HEK293 (cell line): ENCODE data around the gene SOAT2.
A peak's percentile ranks its signal among the peaks of the same experiment; 100 is the strongest.

Experiments used
- CTCF ChIA-PET: fragments of 350-600 bp; formaldehyde crosslinking; extraction: SDS; loops from one replicate; lab custom pipeline; 2021; ENCODE audit warnings: antibody characterized with exemption; lab: Yijun Ruan, JAX
- POLR2A ChIA-PET: fragments of 300-600 bp; formaldehyde crosslinking; extraction: SDS; loops from one replicate; lab custom pipeline; 2020; ENCODE audit warnings: antibody characterized with exemption, inconsistent platforms; lab: Yijun Ruan, JAX
- H3K27ac ChIP-seq: fragments of 200-500 bp; sonication (Bioruptor generic); 2 replicates; pipeline ENCODE4 v1.5.1; 2014; ENCODE audit warnings: low read depth, low read length, control low read depth, inconsistent platforms; ENCODE audit errors: extremely low read depth
- H3K36me3 ChIP-seq, 2 experiments: fragments of 200-500 bp in 1 of 2; sonication (Bioruptor generic) in 1 of 2; 1 replicate in 1 of 2; 2 replicates in 1 of 2; pipeline ENCODE4 v1.5.1; 2014 to 2017; ENCODE audit warnings: inconsistent platforms in 2 of 2, low read length in 2 of 2; ENCODE audit not compliant: control insufficient read depth in 2 of 2, insufficient read depth in 1 of 2
- H3K4me1 ChIP-seq: fragments of 200-500 bp; sonication (Bioruptor generic); 2 replicates; pipeline ENCODE4 v1.5.1; 2014; ENCODE audit warnings: mild to moderate bottlenecking, low read length, inconsistent platforms; ENCODE audit not compliant: control insufficient read depth, insufficient read depth
- H3K4me3 ChIP-seq: 2 replicates; pipeline ENCODE4 v1.5.1; 2011; ENCODE audit warnings: low read depth, mild to moderate bottlenecking, control low read depth, low read length, moderate library complexity
- H3K9me3 ChIP-seq: fragments of 200-500 bp; sonication (Bioruptor generic); 2 replicates; pipeline ENCODE4 v1.5.1; 2014; ENCODE audit warnings: low read depth, low read length, inconsistent platforms; ENCODE audit not compliant: control insufficient read depth, insufficient read depth
- EGR2 ChIP-seq: fragments of 450-650 bp; formaldehyde crosslinking; IDR thresholded peaks from 2 replicates; pipeline ENCODE4 v1.5.1; 2016; ENCODE audit warnings: low read depth, missing biosample characterization, missing genetic modification characterization
- HOXA7 ChIP-seq: sonication (generic); formaldehyde crosslinking; IDR thresholded peaks from 2 replicates; pipeline ENCODE4 v1.8.1; 2022; ENCODE audit warnings: missing genetic modification reagents, borderline replicate concordance
- IKZF3 ChIP-seq: fragments of 450-650 bp; IDR thresholded peaks from 2 replicates; pipeline ENCODE4 v1.5.0; 2018; ENCODE audit warnings: missing biosample characterization, mild to moderate bottlenecking, missing genetic modification characterization, moderate library complexity
- KLF7 ChIP-seq: fragments of 450-650 bp; formaldehyde crosslinking; IDR thresholded peaks from 2 replicates; pipeline ENCODE4 v1.5.1; 2016; ENCODE audit warnings: missing biosample characterization, missing genetic modification characterization, borderline replicate concordance
- KLF8 ChIP-seq: fragments of 450-650 bp; formaldehyde crosslinking; IDR thresholded peaks from 2 replicates; pipeline ENCODE4 v1.5.1; 2016; ENCODE audit warnings: missing biosample characterization, missing genetic modification characterization
- OVOL3 ChIP-seq: fragments of 450-650 bp; formaldehyde crosslinking; IDR thresholded peaks from 2 replicates; pipeline ENCODE4 v1.5.1; 2016; ENCODE audit warnings: missing biosample characterization, missing genetic modification characterization
- SALL2 ChIP-seq: fragments of 450-650 bp; formaldehyde crosslinking; IDR thresholded peaks from 2 replicates; pipeline ENCODE4 v1.5.0; 2017; ENCODE audit warnings: missing biosample characterization, mild to moderate bottlenecking, missing genetic modification characterization, borderline replicate concordance
- SCRT2 ChIP-seq: fragments of 450-650 bp; formaldehyde crosslinking; IDR thresholded peaks from 2 replicates; pipeline ENCODE4 v1.5.1; 2016; ENCODE audit warnings: missing biosample characterization, missing genetic modification characterization
- SETDB1 ChIP-seq: IDR thresholded peaks from one replicate; pipeline ENCODE4 v1.6.1; 2017; ENCODE audit warnings: mild to moderate bottlenecking, low read length, moderate library complexity, mixed read lengths; ENCODE audit not compliant: insufficient read length
- SP2 ChIP-seq: fragments of 450-650 bp; formaldehyde crosslinking; IDR thresholded peaks from 2 replicates; pipeline ENCODE4 v1.5.1; 2016; ENCODE audit warnings: missing biosample characterization, missing genetic modification characterization
- WT1 ChIP-seq: fragments of 450-650 bp; formaldehyde crosslinking; IDR thresholded peaks from 2 replicates; pipeline ENCODE4 v1.5.1; 2016; ENCODE audit warnings: missing biosample characterization, missing genetic modification characterization
- ZBTB21 ChIP-seq: fragments of 450-650 bp; formaldehyde crosslinking; IDR thresholded peaks from 2 replicates; pipeline ENCODE4 v1.5.1; 2017; ENCODE audit warnings: missing biosample characterization, missing genetic modification characterization
- ZIC2 ChIP-seq: fragments of 450-650 bp; formaldehyde crosslinking; IDR thresholded peaks from 2 replicates; pipeline ENCODE4 v1.5.1; 2016; ENCODE audit warnings: missing biosample characterization, missing genetic modification characterization
- ZNF175 ChIP-seq: fragments of 450-650 bp; formaldehyde crosslinking; IDR thresholded peaks from 2 replicates; pipeline ENCODE4 v1.5.1; 2016; ENCODE audit warnings: missing biosample characterization, missing genetic modification characterization
- ZNF184 ChIP-seq: fragments of 450-650 bp; IDR thresholded peaks from 2 replicates; pipeline ENCODE4 v1.5.1; 2018; ENCODE audit warnings: missing biosample characterization, mild to moderate bottlenecking, missing genetic modification characterization
- ZNF202 ChIP-seq: fragments of 450-650 bp; formaldehyde crosslinking; IDR thresholded peaks from 2 replicates; pipeline ENCODE4 v1.5.1; 2016; ENCODE audit warnings: missing biosample characterization, missing genetic modification characterization, borderline replicate concordance
- ZNF335 ChIP-seq: fragments of 450-650 bp; formaldehyde crosslinking; conservative IDR thresholded peaks from 2 replicates; pipeline ENCODE4 v1.5.1; 2016; ENCODE audit warnings: missing biosample characterization, missing genetic modification characterization
- ZNF366 ChIP-seq: fragments of 450-650 bp; formaldehyde crosslinking; conservative IDR thresholded peaks from 2 replicates; pipeline ENCODE4 v1.5.1; 2016; ENCODE audit warnings: missing biosample characterization, missing genetic modification characterization
- ZNF423 ChIP-seq: fragments of 450-650 bp; formaldehyde crosslinking; IDR thresholded peaks from 2 replicates; pipeline ENCODE4 v1.5.1; 2016; ENCODE audit warnings: missing biosample characterization, missing genetic modification characterization
- ZNF529 ChIP-seq: fragments of 450-650 bp; formaldehyde crosslinking; IDR thresholded peaks from 2 replicates; pipeline ENCODE4 v1.5.1; 2017; ENCODE audit warnings: missing genetic modification characterization, missing biosample characterization; ENCODE audit not compliant: insufficient replicate concordance
- ZNF548 ChIP-seq: fragments of 450-650 bp; formaldehyde crosslinking; IDR thresholded peaks from 2 replicates; pipeline ENCODE4 v1.5.1; 2016; ENCODE audit warnings: missing biosample characterization, missing genetic modification characterization
- ZNF791 ChIP-seq: fragments of 450-650 bp; formaldehyde crosslinking; IDR thresholded peaks from 2 replicates; pipeline ENCODE4 v1.5.1; 2016; ENCODE audit warnings: missing biosample characterization, missing genetic modification characterization
- ZSCAN30 ChIP-seq: fragments of 450-650 bp; IDR thresholded peaks from 2 replicates; pipeline ENCODE4 v1.5.1; 2018; ENCODE audit warnings: missing biosample characterization, mild to moderate bottlenecking, missing genetic modification characterization, moderate library complexity
- TF ChIP-seq, protein P1 (sequence below): fragments of 450-650 bp; formaldehyde crosslinking; IDR thresholded peaks from 2 replicates; pipeline ENCODE4 v1.5.1; 2016; ENCODE audit warnings: missing biosample characterization, missing genetic modification characterization, low read depth
- TF ChIP-seq, protein P2 (sequence below): fragments of 450-650 bp; formaldehyde crosslinking; optimal IDR thresholded peaks from 2 replicates; pipeline ENCODE3; 2016; ENCODE audit warnings: missing biosample characterization, mild to moderate bottlenecking, missing genetic modification characterization
- TF ChIP-seq, protein P3 (sequence below): fragments of 450-650 bp; formaldehyde crosslinking; IDR thresholded peaks from 2 replicates; pipeline ENCODE4 v1.5.1; 2016; ENCODE audit warnings: missing biosample characterization, missing genetic modification characterization
- TF ChIP-seq, protein P4 (sequence below): fragments of 450-650 bp; formaldehyde crosslinking; IDR thresholded peaks from 2 replicates; pipeline ENCODE4 v1.5.1; 2017; ENCODE audit warnings: missing biosample characterization, missing genetic modification characterization
- TF ChIP-seq, protein P5 (sequence below): fragments of 450-650 bp; formaldehyde crosslinking; IDR thresholded peaks from 2 replicates; pipeline ENCODE4 v1.5.1; 2016; ENCODE audit warnings: missing biosample characterization, missing genetic modification characterization

The SOAT2 gene

DNA sequence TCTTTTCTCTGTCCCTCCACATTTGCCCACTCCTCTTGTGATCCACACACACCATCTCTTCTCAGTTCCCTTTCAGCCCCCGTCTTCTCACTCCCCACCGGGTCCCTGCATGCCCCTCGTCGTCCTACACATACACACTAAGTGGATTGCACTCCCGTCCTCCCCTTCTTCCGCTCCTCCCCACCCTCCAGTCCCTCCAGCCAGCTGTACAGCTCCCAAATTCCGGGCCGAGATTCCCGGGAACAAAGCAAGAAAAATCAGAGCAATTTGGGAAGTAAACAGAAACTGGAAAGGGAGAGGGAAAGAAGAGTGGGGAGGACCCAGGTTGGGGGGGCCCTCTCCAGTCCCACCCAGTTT is 6.1 kb upstream of the SOAT2 start (continued):
- no peak for TF ChIP-seq OVOL3 (tag by site-specific recombination)
- TF ChIP-seq ZNF529 (tag by site-specific recombination) = no peak
- TF ChIP-seq WT1 (tag by site-specific recombination) = peak; percentile 73
- TF ChIP-seq EGR2 = peak; percentile 92
- no peak for TF ChIP-seq ZNF202 (tag by site-specific recombination)
- TF ChIP-seq IKZF3 (tag by site-specific recombination) = peak; percentile 90
- no peak for TF ChIP-seq HOXA7
- TF ChIP-seq, protein P1, sequence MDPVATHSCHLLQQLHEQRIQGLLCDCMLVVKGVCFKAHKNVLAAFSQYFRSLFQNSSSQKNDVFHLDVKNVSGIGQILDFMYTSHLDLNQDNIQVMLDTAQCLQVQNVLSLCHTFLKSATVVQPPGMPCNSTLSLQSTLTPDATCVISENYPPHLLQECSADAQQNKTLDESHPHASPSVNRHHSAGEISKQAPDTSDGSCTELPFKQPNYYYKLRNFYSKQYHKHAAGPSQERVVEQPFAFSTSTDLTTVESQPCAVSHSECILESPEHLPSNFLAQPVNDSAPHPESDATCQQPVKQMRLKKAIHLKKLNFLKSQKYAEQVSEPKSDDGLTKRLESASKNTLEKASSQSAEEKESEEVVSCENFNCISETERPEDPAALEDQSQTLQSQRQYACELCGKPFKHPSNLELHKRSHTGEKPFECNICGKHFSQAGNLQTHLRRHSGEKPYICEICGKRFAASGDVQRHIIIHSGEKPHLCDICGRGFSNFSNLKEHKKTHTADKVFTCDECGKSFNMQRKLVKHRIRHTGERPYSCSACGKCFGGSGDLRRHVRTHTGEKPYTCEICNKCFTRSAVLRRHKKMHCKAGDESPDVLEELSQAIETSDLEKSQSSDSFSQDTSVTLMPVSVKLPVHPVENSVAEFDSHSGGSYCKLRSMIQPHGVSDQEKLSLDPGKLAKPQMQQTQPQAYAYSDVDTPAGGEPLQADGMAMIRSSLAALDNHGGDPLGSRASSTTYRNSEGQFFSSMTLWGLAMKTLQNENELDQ (tag by site-specific recombination) = no peak
- no peak for TF ChIP-seq SETDB1
- no peak for TF ChIP-seq SCRT2
- TF ChIP-seq, all 188 proteins: peak for 12

DNA sequence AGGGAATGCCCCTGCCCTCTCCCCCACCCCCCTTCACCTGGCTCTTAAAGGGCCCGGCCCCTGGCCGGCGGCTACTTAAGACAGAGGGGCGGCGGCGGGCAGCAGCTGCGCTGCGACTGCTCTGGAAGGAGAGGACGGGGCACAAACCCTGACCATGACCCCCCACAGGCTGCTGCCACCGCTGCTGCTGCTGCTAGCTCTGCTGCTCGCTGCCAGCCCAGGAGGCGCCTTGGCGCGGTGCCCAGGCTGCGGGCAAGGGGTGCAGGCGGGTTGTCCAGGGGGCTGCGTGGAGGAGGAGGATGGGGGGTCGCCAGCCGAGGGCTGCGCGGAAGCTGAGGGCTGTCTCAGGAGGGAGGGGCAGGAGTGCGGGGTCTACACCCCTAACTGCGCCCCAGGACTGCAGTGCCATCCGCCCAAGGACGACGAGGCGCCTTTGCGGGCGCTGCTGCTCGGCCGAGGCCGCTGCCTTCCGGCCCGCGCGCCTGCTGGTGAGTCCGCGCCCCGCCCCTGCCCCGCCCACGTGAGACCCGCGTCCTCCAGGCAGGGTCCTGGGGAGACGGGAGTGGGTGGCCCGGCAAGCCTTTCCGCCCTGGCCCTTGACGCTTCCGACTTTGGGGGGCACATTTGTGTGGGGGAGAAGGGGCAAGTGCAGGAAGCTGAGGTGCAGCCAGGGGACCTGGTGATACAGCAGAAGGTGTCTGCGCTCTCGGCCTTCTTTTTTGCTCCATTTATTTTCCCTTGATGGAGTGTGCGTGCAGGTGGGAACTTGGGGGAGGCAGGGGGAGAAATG is 5.5 kb upstream of the SOAT2 start, which contains the start of gene IGFBP6:
Gene IGFBP6 (plus strand): TSS at position 104 of the 790 bp plus-strand sequence. CDS start 51 bp downstream, at position 155.
- POLR2A ChIA-PET = interaction anchor here (1.2 to 1.8 kb wide), 3 partner anchors 18 to 37 kb away, joined by 4 to 17 read pairs (median 13); partner anchors contain the start of gene SPRYD3
- H3K4me3 ChIP-seq = peak within 1 kb of the TSS; percentile 55
- CTCF ChIA-PET = interaction anchor here (0.6 to 7.8 kb wide), 17 partner anchors 11 to 815 kb away, joined by 3 to 264 read pairs (median 5); partner anchors contain the start of genes SP1 and SPRYD3
- H3K27ac ChIP-seq = peak within 1 kb of the TSS; percentile 28; the same call in 1 of the 2 replicates
- no peaks in the 10 kb centered on the region for H3K36me3 ChIP-seq
- H3K9me3 ChIP-seq = no peaks in the 10 kb centered on the region
- peaks cover 3% of the 10 kb centered on the region; the same call in 1 of the 2 replicates for H3K4me1 ChIP-seq
- TF ChIP-seq EGR2 = peak; percentile 71
- TF ChIP-seq ZNF791 (tag by site-specific recombination) = no peak
- no peak; the same call in 1 of the 2 replicates for TF ChIP-seq ZBTB21 (tag by site-specific recombination)
- TF ChIP-seq ZSCAN30 = peak; percentile 39; the same call in 1 of the 2 replicates
- no peak for TF ChIP-seq ZNF184 (tag by site-specific recombination)
- peak; percentile 61; the same call in 1 of the 2 replicates for TF ChIP-seq KLF8 (tag by site-specific recombination)
- no peak for TF ChIP-seq ZNF548 (tag by site-specific recombination)
- TF ChIP-seq, protein P2, sequence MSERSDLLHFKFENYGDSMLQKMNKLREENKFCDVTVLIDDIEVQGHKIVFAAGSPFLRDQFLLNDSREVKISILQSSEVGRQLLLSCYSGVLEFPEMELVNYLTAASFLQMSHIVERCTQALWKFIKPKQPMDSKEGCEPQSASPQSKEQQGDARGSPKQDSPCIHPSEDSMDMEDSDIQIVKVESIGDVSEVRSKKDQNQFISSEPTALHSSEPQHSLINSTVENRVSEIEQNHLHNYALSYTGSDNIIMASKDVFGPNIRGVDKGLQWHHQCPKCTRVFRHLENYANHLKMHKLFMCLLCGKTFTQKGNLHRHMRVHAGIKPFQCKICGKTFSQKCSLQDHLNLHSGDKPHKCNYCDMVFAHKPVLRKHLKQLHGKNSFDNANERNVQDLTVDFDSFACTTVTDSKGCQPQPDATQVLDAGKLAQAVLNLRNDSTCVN (tag by site-specific recombination) = peak; percentile 76
- no peak for TF ChIP-seq SALL2 (tag by site-specific recombination)
- TF ChIP-seq, protein P3, sequence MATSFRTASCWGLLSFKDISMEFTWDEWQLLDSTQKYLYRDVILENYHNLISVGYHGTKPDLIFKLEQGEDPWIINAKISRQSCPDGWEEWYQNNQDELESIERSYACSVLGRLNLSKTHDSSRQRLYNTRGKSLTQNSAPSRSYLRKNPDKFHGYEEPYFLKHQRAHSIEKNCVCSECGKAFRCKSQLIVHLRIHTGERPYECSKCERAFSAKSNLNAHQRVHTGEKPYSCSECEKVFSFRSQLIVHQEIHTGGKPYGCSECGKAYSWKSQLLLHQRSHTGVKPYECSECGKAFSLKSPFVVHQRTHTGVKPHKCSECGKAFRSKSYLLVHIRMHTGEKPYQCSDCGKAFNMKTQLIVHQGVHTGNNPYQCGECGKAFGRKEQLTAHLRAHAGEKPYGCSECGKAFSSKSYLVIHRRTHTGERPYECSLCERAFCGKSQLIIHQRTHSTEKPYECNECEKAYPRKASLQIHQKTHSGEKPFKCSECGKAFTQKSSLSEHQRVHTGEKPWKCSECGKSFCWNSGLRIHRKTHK (tag by site-specific recombination) = no peak
- no peak for TF ChIP-seq ZNF175 (tag by site-specific recombination)
- TF ChIP-seq KLF7 (tag by site-specific recombination) = peak; percentile 29; the same call in 1 of the 2 replicates
- peak; percentile 96 for TF ChIP-seq ZNF335 (tag by site-specific recombination)
- TF ChIP-seq, protein P4, sequence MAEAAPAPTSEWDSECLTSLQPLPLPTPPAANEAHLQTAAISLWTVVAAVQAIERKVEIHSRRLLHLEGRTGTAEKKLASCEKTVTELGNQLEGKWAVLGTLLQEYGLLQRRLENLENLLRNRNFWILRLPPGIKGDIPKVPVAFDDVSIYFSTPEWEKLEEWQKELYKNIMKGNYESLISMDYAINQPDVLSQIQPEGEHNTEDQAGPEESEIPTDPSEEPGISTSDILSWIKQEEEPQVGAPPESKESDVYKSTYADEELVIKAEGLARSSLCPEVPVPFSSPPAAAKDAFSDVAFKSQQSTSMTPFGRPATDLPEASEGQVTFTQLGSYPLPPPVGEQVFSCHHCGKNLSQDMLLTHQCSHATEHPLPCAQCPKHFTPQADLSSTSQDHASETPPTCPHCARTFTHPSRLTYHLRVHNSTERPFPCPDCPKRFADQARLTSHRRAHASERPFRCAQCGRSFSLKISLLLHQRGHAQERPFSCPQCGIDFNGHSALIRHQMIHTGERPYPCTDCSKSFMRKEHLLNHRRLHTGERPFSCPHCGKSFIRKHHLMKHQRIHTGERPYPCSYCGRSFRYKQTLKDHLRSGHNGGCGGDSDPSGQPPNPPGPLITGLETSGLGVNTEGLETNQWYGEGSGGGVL (tag by site-specific recombination) = peak; percentile 36
- peak; percentile 69 for TF ChIP-seq SP2
- TF ChIP-seq, protein P5, sequence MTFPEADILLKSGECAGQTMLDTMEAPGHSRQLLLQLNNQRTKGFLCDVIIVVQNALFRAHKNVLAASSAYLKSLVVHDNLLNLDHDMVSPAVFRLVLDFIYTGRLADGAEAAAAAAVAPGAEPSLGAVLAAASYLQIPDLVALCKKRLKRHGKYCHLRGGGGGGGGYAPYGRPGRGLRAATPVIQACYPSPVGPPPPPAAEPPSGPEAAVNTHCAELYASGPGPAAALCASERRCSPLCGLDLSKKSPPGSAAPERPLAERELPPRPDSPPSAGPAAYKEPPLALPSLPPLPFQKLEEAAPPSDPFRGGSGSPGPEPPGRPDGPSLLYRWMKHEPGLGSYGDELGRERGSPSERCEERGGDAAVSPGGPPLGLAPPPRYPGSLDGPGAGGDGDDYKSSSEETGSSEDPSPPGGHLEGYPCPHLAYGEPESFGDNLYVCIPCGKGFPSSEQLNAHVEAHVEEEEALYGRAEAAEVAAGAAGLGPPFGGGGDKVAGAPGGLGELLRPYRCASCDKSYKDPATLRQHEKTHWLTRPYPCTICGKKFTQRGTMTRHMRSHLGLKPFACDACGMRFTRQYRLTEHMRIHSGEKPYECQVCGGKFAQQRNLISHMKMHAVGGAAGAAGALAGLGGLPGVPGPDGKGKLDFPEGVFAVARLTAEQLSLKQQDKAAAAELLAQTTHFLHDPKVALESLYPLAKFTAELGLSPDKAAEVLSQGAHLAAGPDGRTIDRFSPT (tag by site-specific recombination) = peak; percentile 96
- peak; percentile 24; the same call in 1 of the 2 replicates for TF ChIP-seq ZNF366
- TF ChIP-seq ZNF423 = peak; percentile 70
- TF ChIP-seq ZIC2 (tag by site-specific recombination) = peak; percentile 92
